ENCODE results near the gene TMEM132C.
"Not testable (repeated sequence)": the region's sequence is repeated elsewhere in the genome, so short reads cannot be mapped to it uniquely, and the experiment has no call there.

The TMEM132C gene

GRCh38 chr12:128267131-128267622 lies at the start of gene TMEM132C:
TMEM132C (plus strand) TSS chr12:128267170; CDS start chr12:128267403, 233 bp downstream.
- DNase-seq = no peak

DNA sequence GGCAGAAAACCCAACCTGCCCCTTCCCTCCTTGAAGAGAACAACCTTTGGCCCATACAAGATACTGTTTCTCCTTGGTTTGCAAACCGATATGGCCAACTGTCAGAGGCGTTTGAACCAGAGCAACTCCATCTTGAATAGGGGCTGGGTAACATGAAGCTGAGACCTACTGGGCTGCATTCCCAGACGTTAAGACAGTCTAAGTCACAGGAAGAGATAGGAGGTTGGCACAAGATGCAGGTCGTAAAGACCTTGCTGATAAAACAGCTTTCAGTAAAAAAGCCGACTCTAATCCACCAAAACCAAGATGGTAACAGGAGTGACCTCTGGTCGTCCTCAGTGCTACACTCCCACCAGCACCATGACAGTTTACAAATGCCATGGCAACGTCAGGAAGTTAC lies 42.7 kb upstream of the TMEM132C start:
- no peak for DNase-seq

DNA sequence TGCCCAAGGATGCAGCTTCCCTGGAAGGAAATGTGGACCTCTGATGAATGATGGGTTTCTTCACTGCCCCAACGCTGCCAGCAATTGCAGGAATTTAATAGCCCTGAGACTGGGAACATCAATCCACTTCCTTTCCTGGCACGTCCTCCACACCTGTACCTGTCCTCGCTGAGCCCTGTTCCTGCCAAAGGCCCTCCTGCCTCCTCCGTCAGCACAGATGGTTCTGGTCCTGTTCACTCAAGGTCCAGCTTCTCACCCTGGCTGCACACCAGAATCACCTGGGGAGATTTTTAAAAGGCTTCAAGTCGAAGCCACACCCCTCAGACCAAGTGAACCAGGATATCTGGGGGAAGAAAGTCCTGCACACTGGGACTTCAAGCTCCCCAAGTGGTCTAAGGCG lies 38.4 kb upstream of the TMEM132C start:
- no peak for DNase-seq

DNA sequence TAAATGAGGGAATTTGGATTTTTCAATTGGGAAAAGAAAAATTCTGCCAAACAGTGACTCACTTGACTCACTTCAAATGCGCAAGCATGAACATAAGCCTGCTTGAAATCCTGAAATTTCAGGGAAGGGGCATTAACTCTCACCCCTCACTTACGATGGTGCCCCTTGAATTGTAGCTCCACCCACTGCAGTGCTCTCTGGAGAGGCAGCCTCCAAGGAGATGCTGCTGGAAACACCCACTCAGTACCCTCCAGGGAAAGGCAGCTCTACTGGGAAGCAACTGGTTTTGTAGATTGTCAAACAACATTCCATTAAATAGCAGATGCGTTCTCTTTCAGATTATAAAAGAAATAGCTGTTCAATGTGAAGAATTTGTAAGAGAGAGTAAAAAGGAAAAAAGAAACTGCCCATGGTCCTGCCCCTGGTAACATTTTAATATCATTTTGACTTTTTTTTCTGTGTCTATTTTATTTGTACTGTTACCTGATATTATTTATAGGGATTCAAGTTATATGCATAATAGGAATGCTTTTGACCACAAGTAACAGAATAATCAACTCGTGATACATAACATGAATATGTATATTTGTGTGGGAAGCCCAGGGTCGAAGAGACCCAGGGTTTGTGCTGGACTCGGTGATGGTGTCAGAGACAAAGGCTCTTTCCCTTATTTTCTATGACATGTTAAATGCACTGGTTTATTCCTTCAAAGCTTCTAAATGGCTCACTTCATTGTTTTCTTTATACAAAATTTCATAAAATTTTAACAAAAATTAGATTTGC lies 31.1 kb upstream of the TMEM132C start:
- DNase-seq = no peak

- DNase-seq = no peak
These were observed 30.4 kb upstream of the TMEM132C start for GRCh38 chr12:128236525-128236924.

DNA sequence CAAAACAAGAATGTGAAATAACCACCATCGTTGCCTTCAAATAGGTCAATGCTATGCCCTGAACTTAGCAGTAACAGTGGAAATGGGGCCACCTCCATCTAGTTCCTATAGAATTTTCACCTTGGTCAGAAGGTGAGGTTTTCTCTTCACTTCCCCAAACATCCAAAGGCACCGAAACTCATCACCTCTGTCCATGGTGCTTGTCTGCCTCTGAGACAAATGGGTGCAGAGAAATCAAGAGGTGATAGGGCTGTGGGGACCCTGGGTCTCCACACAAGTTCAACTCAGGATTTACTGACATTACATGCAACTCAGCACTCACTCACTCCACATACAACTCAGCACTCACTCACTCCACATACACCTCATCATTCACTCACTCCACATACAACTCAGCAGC lies 26.2 kb upstream of the TMEM132C start:
- DNase-seq = no peak

DNA sequence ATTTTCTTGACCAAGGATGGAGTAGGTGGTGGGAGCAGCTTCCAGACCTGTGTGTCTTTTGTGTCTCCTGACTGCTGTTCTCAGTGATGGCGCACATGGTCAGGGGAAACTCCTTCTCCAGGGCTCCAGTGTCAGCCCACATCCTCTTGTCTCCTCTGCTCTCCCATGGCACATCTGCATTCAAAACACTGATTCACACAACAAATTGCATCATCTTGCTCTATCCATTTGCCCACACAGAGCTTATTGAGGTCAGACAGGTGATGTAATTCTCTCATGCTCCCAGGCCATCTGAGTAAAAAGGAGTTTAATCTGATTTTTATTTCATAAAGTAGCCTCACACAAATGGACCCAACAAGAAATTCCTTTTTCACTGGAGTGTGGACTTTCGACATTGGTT lies 21.8 kb upstream of the TMEM132C start:
- no peak for DNase-seq

DNA sequence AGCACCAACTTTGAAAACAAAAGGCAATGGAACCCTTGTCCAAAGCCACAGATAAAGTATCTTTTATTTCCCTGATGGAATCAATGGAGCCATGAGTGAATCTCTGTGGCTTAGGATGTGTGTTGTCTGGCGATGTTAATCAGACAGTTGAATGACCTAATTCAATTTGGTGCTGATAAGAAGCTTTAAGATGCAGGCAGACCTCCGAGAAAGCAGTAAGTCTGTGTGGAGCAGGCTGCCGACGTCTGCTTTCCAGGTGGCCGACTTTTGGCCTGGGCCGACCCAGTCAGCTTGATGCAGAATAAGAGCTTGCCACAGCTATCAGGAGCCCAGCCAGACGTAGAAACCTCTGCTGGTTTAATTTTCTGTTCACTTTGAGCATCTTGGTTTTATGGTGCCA lies 21.1 kb upstream of the TMEM132C start:
- no peak for DNase-seq

DNA sequence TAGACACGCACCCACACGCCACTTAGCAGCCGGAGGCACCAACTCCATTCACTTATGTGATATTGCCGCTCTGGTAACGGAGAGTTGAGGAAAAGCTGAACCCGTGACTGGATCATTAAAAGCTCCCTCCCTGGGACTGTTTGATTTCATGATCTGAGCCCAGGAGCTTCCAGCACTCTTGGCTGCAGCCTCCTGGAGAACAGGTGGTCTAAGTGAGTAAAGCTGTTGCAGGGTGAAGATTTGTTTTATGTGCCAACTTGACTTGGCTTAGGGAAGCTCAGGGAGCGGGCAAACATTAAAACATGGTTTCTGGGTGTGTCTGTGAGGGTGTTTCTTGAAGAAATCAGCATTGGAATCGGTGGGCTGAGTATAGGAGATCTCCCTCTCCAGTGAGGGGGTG lies 16.9 kb upstream of the TMEM132C start:
- DNase-seq = no peak

GRCh38 chr12:128253829-128254228 lies 13.1 kb upstream of the TMEM132C start:
- DNase-seq = not testable (repeated sequence)

GRCh38 chr12:128258866-128259555 lies 8.0 kb upstream of the TMEM132C start:
- DNase-seq = no peak

- DNase-seq = no peak
These were observed 7.4 kb upstream of the TMEM132C start for GRCh38 chr12:128259556-128260070.

DNA sequence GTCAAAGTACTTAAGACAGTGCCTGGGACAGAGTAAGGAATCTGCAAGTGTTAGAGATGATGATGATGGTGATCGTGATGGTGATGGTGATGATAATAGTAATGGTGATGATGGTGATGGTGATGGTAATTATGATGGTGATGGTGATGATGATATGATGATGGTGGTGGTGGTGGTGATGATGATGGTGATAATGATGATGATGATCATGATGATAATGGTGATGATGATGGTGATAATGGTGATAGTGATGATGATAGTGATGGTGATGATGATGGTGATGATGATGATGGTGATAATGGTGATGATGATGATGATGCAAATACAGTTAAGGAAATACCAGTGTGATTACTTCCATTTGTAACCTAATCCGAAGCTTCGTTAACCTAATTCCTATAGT lies 5.2 kb upstream of the TMEM132C start:
- DNase-seq = no peak

- DNase-seq = no peak
These were observed 1.4 kb upstream of the TMEM132C start for GRCh38 chr12:128265566-128265965.

- DNase-seq = no peak
These were observed 884 bp upstream of the TMEM132C start for GRCh38 chr12:128266086-128266485.

DNA sequence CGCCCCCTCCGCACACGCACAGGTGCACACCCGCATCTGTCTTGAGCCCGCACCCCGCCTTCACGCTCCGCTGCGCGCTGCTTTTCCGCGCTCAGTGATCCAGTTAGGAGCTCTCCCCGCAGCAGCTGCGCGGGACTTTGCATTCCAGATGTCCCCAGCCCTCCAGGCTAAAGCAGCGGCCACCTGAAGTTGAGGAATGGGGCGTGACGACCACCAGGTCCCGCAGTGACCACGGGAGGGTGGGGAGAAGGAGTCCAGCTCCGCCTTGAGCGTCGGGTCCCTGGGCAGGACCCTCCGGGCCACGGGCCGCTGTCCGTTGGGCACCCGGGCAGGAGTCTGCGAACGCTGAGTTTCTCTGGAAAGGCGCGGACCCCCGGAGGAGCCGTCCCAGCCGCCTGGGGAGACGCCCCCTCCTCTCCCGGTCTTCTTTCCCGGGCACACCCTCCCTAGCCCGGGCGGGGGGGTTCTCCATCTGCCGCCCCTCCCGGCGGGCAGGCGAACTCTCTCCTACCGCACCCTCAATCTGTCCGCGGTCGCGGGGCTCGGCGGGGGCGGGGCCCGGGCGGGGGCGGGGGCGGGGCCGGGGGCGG lies 334 bp upstream of the TMEM132C start:
- DNase-seq = no peak

GRCh38 chr12:128267651-128268378 lies 845 bp downstream of the TMEM132C start:
- no peak for DNase-seq

DNA sequence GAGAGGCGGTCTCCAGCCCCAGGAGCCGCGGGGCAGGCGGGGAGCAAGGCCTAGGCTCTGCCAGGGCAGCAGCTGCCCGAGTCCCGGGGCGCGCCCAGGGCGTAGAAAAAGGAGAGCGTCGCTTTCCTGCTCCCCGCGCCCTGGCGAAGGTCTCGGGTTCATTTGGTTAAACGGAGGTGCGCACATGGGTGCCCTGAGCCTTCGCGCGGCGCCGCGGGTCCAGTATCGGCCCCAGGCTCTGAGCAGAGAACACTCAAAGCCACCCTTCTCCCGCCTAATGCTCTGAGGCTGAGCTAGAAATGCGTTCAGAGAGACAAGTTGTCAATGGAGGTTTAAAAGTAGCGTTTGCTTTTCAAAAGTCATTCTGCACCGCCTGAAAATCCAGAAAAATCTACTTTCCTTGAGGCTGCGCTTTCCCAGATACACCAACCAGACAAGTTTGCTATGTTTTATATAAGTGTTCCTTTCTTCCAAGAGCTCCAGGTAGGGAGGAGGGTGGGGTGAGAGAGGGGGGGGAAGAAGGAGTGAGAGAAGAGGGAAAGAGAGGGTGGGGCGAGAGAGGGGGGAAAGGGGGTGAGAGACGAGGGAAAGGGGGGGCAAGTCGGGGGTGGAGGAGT lies 1.5 kb downstream of the TMEM132C start:
- no peak for DNase-seq

DNA sequence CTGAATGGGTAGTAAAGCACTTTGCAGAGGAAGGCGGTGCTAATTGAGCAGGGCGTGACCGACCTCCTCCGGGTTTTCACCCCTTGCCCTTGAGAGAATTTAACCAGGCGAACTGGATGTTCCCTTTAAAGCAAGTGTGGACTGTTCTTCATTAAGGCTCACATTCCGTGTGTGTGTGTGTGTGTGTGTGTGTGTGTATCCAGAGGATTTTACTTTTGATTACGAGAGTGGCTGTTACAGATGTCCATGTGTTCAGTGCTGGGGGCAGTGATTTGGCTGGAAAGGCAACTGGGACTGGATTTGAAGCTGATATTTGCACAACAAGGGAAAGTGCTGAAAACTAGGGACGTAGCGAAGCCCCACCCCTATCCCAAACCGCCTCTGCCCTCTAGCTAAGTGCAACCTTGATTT lies 2.2 kb downstream of the TMEM132C start:
- DNase-seq = no peak

DNA sequence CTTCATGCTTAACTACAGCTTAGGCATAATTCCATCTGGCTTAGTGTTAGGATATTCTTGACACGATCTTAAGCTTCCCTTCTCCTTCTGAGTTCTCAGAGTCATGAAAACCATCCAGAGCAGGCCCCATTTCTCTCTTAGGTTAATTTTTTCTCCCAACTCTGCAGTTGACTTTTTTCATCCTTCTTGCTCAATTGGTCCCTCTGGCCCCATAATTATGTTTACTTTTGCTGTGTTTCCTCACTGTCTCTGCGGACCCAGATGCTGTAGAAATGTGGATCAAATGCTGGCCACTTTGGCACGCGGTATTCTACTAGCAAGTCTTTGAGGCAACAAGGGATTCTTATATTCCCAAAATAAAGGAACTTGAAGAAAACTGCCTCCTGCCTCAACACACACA lies 9.5 kb downstream of the TMEM132C start:
- no peak for DNase-seq

GRCh38 chr12:128286970-128287369 lies 20.0 kb downstream of the TMEM132C start:
- DNase-seq = no peak

GRCh38 chr12:128288357-128288756 lies 21.4 kb downstream of the TMEM132C start:
- no peak for DNase-seq

- DNase-seq = no peak
These were observed 21.9 kb downstream of the TMEM132C start for GRCh38 chr12:128288896-128289295.
